ENCODE measurements around the gene SFMBT1. TPM values are rescaled to one million over a fixed set of nuclear protein-coding genes. Genes with fewer than 3 reads are reported as not detected.

Gene SFMBT1
- polyA plus RNA-seq, 1 experiment, result 2.0 TPM

GRCh38 chr3:53009826-53010539, 35.9 kb downstream of the SFMBT1 start:
- H3K27me3 ChIP-seq (ENCODE audit: control insufficient read depth, insufficient read depth, low read length), result no peaks in the 10 kb centered on the region
- ChIA-PET CTCF (no interaction called here), POLR2A (no interaction called here)
- H3K4me3 ChIP-seq (ENCODE audit: low read depth, low read length), result no peak overlapping the region
- no peak for DNase-seq (ENCODE audit: low read depth, low spot score)
- TF ChIP-seq, protein P1, sequence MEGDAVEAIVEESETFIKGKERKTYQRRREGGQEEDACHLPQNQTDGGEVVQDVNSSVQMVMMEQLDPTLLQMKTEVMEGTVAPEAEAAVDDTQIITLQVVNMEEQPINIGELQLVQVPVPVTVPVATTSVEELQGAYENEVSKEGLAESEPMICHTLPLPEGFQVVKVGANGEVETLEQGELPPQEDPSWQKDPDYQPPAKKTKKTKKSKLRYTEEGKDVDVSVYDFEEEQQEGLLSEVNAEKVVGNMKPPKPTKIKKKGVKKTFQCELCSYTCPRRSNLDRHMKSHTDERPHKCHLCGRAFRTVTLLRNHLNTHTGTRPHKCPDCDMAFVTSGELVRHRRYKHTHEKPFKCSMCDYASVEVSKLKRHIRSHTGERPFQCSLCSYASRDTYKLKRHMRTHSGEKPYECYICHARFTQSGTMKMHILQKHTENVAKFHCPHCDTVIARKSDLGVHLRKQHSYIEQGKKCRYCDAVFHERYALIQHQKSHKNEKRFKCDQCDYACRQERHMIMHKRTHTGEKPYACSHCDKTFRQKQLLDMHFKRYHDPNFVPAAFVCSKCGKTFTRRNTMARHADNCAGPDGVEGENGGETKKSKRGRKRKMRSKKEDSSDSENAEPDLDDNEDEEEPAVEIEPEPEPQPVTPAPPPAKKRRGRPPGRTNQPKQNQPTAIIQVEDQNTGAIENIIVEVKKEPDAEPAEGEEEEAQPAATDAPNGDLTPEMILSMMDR (IDR thresholded peaks at IDR 0.05; ENCODE audit: low read depth, low read length), result no peak
- H3K9me3 ChIP-seq (ENCODE audit: control insufficient read depth, insufficient read depth, low read length), result no peaks in the 10 kb centered on the region
- H3K27ac ChIP-seq (ENCODE audit: low read depth, low read length), result no peak overlapping the region

GRCh38 chr3:53008932-53009331, 36.9 kb downstream of the SFMBT1 start:
- no peak overlapping the region for H3K4me3 ChIP-seq (ENCODE audit: low read depth, low read length)

GRCh38 chr3:53005854-53006513, 39.9 kb downstream of the SFMBT1 start:
- Histone ChIP-seq H3K4me3 (ENCODE audit: low read depth, low read length) (no peak overlapping the region), H3K27me3 (ENCODE audit: control insufficient read depth, insufficient read depth, low read length) (no peaks in the 10 kb centered on the region), H3K9me3 (ENCODE audit: control insufficient read depth, insufficient read depth, low read length) (no peaks in the 10 kb centered on the region), H3K27ac (ENCODE audit: low read depth, low read length) (no peak overlapping the region)
- CTCF ChIA-PET, result no interaction called here
- no peak for DNase-seq (ENCODE audit: low read depth, low spot score)
- POLR2A ChIA-PET, result no interaction called here
- TF ChIP-seq, protein P1 (IDR thresholded peaks at IDR 0.05; ENCODE audit: low read depth, low read length), result no peak

More at GRCh38 chr3:53008932-53009331, 36.9 kb downstream of the SFMBT1 start:
- Histone ChIP-seq H3K27ac (ENCODE audit: low read depth, low read length) (no peak overlapping the region), H3K27me3 (ENCODE audit: control insufficient read depth, insufficient read depth, low read length) (no peaks in the 10 kb centered on the region), H3K9me3 (ENCODE audit: control insufficient read depth, insufficient read depth, low read length) (no peaks in the 10 kb centered on the region)
- TF ChIP-seq, protein P1 (IDR thresholded peaks at IDR 0.05; ENCODE audit: low read depth, low read length), result no peak
- ChIA-PET POLR2A (no interaction called here), CTCF (no interaction called here)
- no peak for DNase-seq (ENCODE audit: low read depth, low spot score)

GRCh38 chr3:53005338-53005737, 40.5 kb downstream of the SFMBT1 start:
- no peaks in the 10 kb centered on the region for H3K27me3 ChIP-seq (ENCODE audit: control insufficient read depth, insufficient read depth, low read length)
- TF ChIP-seq, protein P1 (IDR thresholded peaks at IDR 0.05; ENCODE audit: low read depth, low read length), result no peak
- DNase-seq (ENCODE audit: low read depth, low spot score), result no peak
- POLR2A ChIA-PET, result interaction anchor here (0.6 kb wide), 1 partner anchor 16 kb away, joined by 5 read pairs; no protein-coding TSS in a partner anchor
- no peaks in the 10 kb centered on the region for H3K9me3 ChIP-seq (ENCODE audit: control insufficient read depth, insufficient read depth, low read length)
- H3K27ac ChIP-seq (ENCODE audit: low read depth, low read length), result no peak overlapping the region
- CTCF ChIA-PET, result no interaction called here
- H3K4me3 ChIP-seq (ENCODE audit: low read depth, low read length), result no peak overlapping the region

DNA sequence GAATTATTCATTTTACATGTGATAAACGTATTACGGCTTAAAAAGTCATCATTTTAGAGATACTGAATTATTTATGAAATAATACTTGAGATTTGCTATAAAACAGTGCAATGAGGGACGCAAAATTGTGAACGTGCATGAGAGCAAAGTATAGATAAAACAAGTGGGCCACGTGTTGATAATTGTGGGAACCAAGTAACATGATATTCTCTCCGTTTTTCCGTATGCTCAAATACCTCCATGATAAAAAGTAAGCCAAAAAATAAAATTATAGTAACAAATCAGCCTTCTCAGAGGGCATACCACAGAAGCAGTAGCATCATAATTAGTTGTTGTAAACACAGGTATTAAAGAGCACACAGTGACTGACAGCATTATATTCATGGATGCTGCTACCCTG, 42.6 kb downstream of the SFMBT1 start:
- CTCF ChIA-PET, result no interaction called here
- no peak for DNase-seq (ENCODE audit: low read depth, low spot score)
- Histone ChIP-seq H3K4me3 (ENCODE audit: low read depth, low read length) (no peak overlapping the region), H3K27ac (ENCODE audit: low read depth, low read length) (no peak overlapping the region), H3K27me3 (ENCODE audit: control insufficient read depth, insufficient read depth, low read length) (no peaks in the 10 kb centered on the region), H3K9me3 (ENCODE audit: control insufficient read depth, insufficient read depth, low read length) (peaks cover 9% of the 10 kb centered on the region; the same call in 1 of the 2 replicates)
- POLR2A ChIA-PET, result no interaction called here
- TF ChIP-seq, protein P1 (IDR thresholded peaks at IDR 0.05; ENCODE audit: low read depth, low read length), result no peak
